Nephron (organoid): ENCODE results near the gene GUK1.
"Not testable (repeated sequence)": the region's sequence is repeated elsewhere in the genome, so short reads cannot be mapped to it uniquely, and the experiment has no call there.

ENCODE experiments used
- H3K27ac Mint-ChIP-seq, 3 experiments: 2 replicates each; pipeline ENCODE4 v1.8.0; 2020; ENCODE audit warnings: mixed read lengths in 3 of 3, mild to moderate bottlenecking in 2 of 3, moderate library complexity in 1 of 3
- H3K27me3 Mint-ChIP-seq: 2 replicates; pipeline ENCODE4 v1.8.0; 2021; ENCODE audit warnings: low read depth, mild to moderate bottlenecking, moderate library complexity, mixed read lengths
- H3K36me3 Mint-ChIP-seq: 2 replicates; pipeline ENCODE4 v1.8.0; 2020; ENCODE audit warnings: low read depth, mixed read lengths
- H3K4me1 Mint-ChIP-seq: 2 replicates; pipeline ENCODE4 v1.8.0; 2020; ENCODE audit warnings: mixed read lengths
- H3K4me3 Mint-ChIP-seq, 3 experiments: 2 replicates each; pipeline ENCODE4 v1.8.0; 2020; ENCODE audit warnings: mild to moderate bottlenecking in 3 of 3, mixed read lengths in 3 of 3, moderate library complexity in 2 of 3
- H3K9me3 Mint-ChIP-seq: 2 replicates; pipeline ENCODE4 v1.8.0; 2020; ENCODE audit warnings: mixed read lengths
- CTCF ChIP-seq, 3 experiments: fragments of 200-600 bp; sonication (generic); IDR thresholded peaks; one replicate each; pipeline ENCODE4 v1.5.0; 2021; ENCODE audit warnings: antibody characterized with exemption in 3 of 3; ENCODE audit not compliant: unreplicated experiment in 3 of 3

The GUK1 gene

GRCh38 chr1:228181645-228182034 lies 41.6 kb downstream of the GUK1 start:
- H3K4me1 Mint-ChIP-seq = peaks cover 4% of the 10 kb centered on the region
- no peak overlapping the region for H3K27ac Mint-ChIP-seq
- no peak overlapping the region for H3K4me3 Mint-ChIP-seq
- H3K9me3 Mint-ChIP-seq = no peaks in the 10 kb centered on the region
- peaks cover 5% of the 10 kb centered on the region for H3K36me3 Mint-ChIP-seq
- H3K27me3 Mint-ChIP-seq = no peaks in the 10 kb centered on the region
- no peak for TF ChIP-seq CTCF (IDR thresholded peaks at IDR 0.05; ENCODE audit: unreplicated experiment in 3 of 3)

GRCh38 chr1:228182296-228183030 lies 42.4 kb downstream of the GUK1 start:
- TF ChIP-seq CTCF (IDR thresholded peaks at IDR 0.05; ENCODE audit: unreplicated experiment in 3 of 3) = no peak
- H3K36me3 Mint-ChIP-seq = peaks cover 5% of the 10 kb centered on the region
- H3K27me3 Mint-ChIP-seq = no peaks in the 10 kb centered on the region
- no peak overlapping the region for H3K4me3 Mint-ChIP-seq
- H3K9me3 Mint-ChIP-seq = no peaks in the 10 kb centered on the region
- no peak overlapping the region for H3K27ac Mint-ChIP-seq
- peaks cover 4% of the 10 kb centered on the region for H3K4me1 Mint-ChIP-seq

GRCh38 chr1:228184152-228184551 lies 44.1 kb downstream of the GUK1 start:
- Mint-ChIP-seq H3K9me3 (peaks cover 13% of the 10 kb centered on the region), H3K36me3 (peaks cover 8% of the 10 kb centered on the region), H3K4me1 (no peaks in the 10 kb centered on the region), H3K27ac (peak overlapping the region in 1 of 3 experiments; percentile 44), H3K27me3 (no peaks in the 10 kb centered on the region), H3K4me3 (no peak overlapping the region)
- no peak for TF ChIP-seq CTCF (IDR thresholded peaks at IDR 0.05; ENCODE audit: unreplicated experiment in 3 of 3)

- Mint-ChIP-seq H3K27me3 (no peaks in the 10 kb centered on the region), H3K4me3 (no peak overlapping the region), H3K27ac (no peak overlapping the region), H3K4me1 (no peaks in the 10 kb centered on the region), H3K9me3 (peaks cover 16% of the 10 kb centered on the region), H3K36me3 (peaks cover 4% of the 10 kb centered on the region)
- TF ChIP-seq CTCF (IDR thresholded peaks at IDR 0.05; ENCODE audit: unreplicated experiment in 3 of 3) = no peak
These were observed 45.5 kb downstream of the GUK1 start for GRCh38 chr1:228185641-228185965.

GRCh38 chr1:228188249-228188648 lies 48.2 kb downstream of the GUK1 start:
- H3K36me3 Mint-ChIP-seq, H3K27me3 Mint-ChIP-seq, H3K4me1 Mint-ChIP-seq, H3K27ac Mint-ChIP-seq, H3K4me3 Mint-ChIP-seq: not testable (repeated sequence)
- H3K9me3 Mint-ChIP-seq = peaks cover 16% of the 10 kb centered on the region

- TF ChIP-seq CTCF (IDR thresholded peaks at IDR 0.05; ENCODE audit: unreplicated experiment in 3 of 3) = no peak
- no peaks in the 10 kb centered on the region for H3K4me1 Mint-ChIP-seq
- no peaks in the 10 kb centered on the region for H3K27me3 Mint-ChIP-seq
- H3K4me3 Mint-ChIP-seq = no peak overlapping the region
- peaks cover 4% of the 10 kb centered on the region for H3K36me3 Mint-ChIP-seq
- peaks cover 16% of the 10 kb centered on the region for H3K9me3 Mint-ChIP-seq
- H3K27ac Mint-ChIP-seq = no peak overlapping the region
These were observed 50.1 kb downstream of the GUK1 start for GRCh38 chr1:228190182-228190581.
